IMR-90 (cell line): ENCODE data around the gene IFI35. TPM values are rescaled to one million over a fixed set of nuclear protein-coding genes. Genes with fewer than 3 reads are reported as not detected.
A peak's percentile ranks its signal among the peaks of the same experiment; 100 is the strongest.
"Not testable (repeated sequence)": the region's sequence is repeated elsewhere in the genome, so short reads cannot be mapped to it uniquely, and the experiment has no call there.

Experiments
- ATAC-seq: fragments of 200-7000 bp; cut with Tn5 transposase; 2 replicates; pipeline ENCODE4 v1.9.1; 2020; ENCODE audit warnings: low read depth, mild to moderate bottlenecking, moderate library complexity
- BruUV-seq: library from RNA; stranded (reverse); fragments of 400-500 nt; replicated peaks from 2 replicates; lab custom pipeline; 2021; lab: Mats Ljungman, UMichigan
- CTCF ChIA-PET: fragments of 300-600 bp; formaldehyde crosslinking; extraction: SDS; loops from one replicate; lab custom pipeline; 2021; ENCODE audit warnings: antibody characterized with exemption; lab: Yijun Ruan, JAX
- POLR2A ChIA-PET: fragments of 300-600 bp; sonication (Branson Sonifier 250); formaldehyde crosslinking; loops from one replicate; lab custom pipeline; 2022; ENCODE audit warnings: antibody characterized with exemption; ENCODE audit not compliant: unreplicated experiment; lab: Charles Lee
- DNase-seq: peaks from one replicate; pipeline ENCODE4 v3.0.0; 2013
- H2AFZ ChIP-seq: replicated peaks from 2 replicates; pipeline ENCODE3; 2013; ENCODE audit warnings: low read length, mild to moderate bottlenecking; ENCODE audit not compliant: poor library complexity
- H2AK5ac ChIP-seq: 2 replicates; pipeline ENCODE4 v1.6.1; 2013; ENCODE audit warnings: low read depth, low read length, inconsistent platforms
- H2AK9ac ChIP-seq: replicated peaks from 2 replicates; pipeline ENCODE3; 2013; ENCODE audit warnings: mild to moderate bottlenecking, low read depth, low read length, moderate library complexity; ENCODE audit not compliant: poor library complexity
- H2BK120ac ChIP-seq: 2 replicates; pipeline ENCODE4 v1.6.1; 2013; ENCODE audit warnings: low read depth, low read length, inconsistent platforms
- H2BK15ac ChIP-seq: 3 replicates; pipeline ENCODE4 v1.6.1; 2013; ENCODE audit warnings: low read depth, low read length, inconsistent platforms
- H2BK20ac ChIP-seq: 2 replicates; pipeline ENCODE4 v1.6.1; 2013; ENCODE audit warnings: low read depth, mild to moderate bottlenecking, inconsistent platforms, low read length, moderate library complexity
- H2BK5ac ChIP-seq: 2 replicates; pipeline ENCODE4 v1.6.1; 2013; ENCODE audit warnings: mild to moderate bottlenecking, low read depth, low read length, inconsistent platforms; ENCODE audit not compliant: poor library complexity, severe bottlenecking
- H3K14ac ChIP-seq: replicated peaks from 2 replicates; pipeline ENCODE4 v1.6.1; 2013; ENCODE audit warnings: low read depth, low read length, inconsistent platforms
- H3K18ac ChIP-seq: 2 replicates; pipeline ENCODE4 v1.6.1; 2013; ENCODE audit warnings: low read depth, low read length, control low read depth
- H3K23ac ChIP-seq: 2 replicates; pipeline ENCODE4 v1.6.1; 2013; ENCODE audit warnings: low read depth, low read length, inconsistent platforms
- H3K27ac ChIP-seq: 2 replicates; pipeline ENCODE4 v1.5.1; 2013; ENCODE audit warnings: mild to moderate bottlenecking, control low read depth, low read length; ENCODE audit not compliant: insufficient read depth
- H3K27me3 ChIP-seq: 2 replicates; pipeline ENCODE4 v1.6.1; 2013; ENCODE audit warnings: low read length; ENCODE audit not compliant: control insufficient read depth, insufficient read depth
- H3K36me3 ChIP-seq: 2 replicates; pipeline ENCODE4 v1.6.1; 2013; ENCODE audit warnings: low read length, mixed read lengths; ENCODE audit not compliant: control insufficient read depth, insufficient read depth
- H3K4ac ChIP-seq: 2 replicates; pipeline ENCODE4 v1.6.1; 2013; ENCODE audit warnings: low read depth, low read length, inconsistent platforms
- H3K4me1 ChIP-seq: 2 replicates; pipeline ENCODE4 v1.6.1; 2013; ENCODE audit warnings: low read length, mixed read lengths; ENCODE audit not compliant: control insufficient read depth, insufficient read depth
- H3K4me2 ChIP-seq: 2 replicates; pipeline ENCODE4 v1.6.1; 2013; ENCODE audit warnings: low read depth, mild to moderate bottlenecking, control low read depth, low read length, moderate library complexity
- H3K4me3 ChIP-seq: 2 replicates; pipeline ENCODE4 v1.5.1; 2013; ENCODE audit warnings: low read depth, mild to moderate bottlenecking, control low read depth, low read length, moderate library complexity; ENCODE audit not compliant: insufficient read depth
- H3K56ac ChIP-seq: 2 replicates; pipeline ENCODE4 v1.6.1; 2013; ENCODE audit warnings: low read length, inconsistent platforms; ENCODE audit not compliant: insufficient read depth; ENCODE audit errors: extremely low read depth
- H3K79me1 ChIP-seq, 2 experiments: 2 replicates each; pipeline ENCODE4 v1.6.1; 2013; ENCODE audit warnings: low read length in 2 of 2, inconsistent platforms in 1 of 2, low read depth in 1 of 2
- H3K9ac ChIP-seq: 2 replicates; pipeline ENCODE4 v1.6.1; 2013; ENCODE audit warnings: low read depth, low read length, control low read depth
- H3K9me1 ChIP-seq: 2 replicates; pipeline ENCODE4 v1.6.1; 2013; ENCODE audit warnings: low read length, inconsistent platforms; ENCODE audit not compliant: insufficient read depth
- H3K9me3 ChIP-seq: 2 replicates; pipeline ENCODE4 v1.6.1; 2013; ENCODE audit warnings: low read length; ENCODE audit not compliant: control insufficient read depth, insufficient read depth
- H4K20me1 ChIP-seq: 2 replicates; pipeline ENCODE4 v1.6.1; 2013; ENCODE audit warnings: low read length, inconsistent platforms; ENCODE audit not compliant: insufficient read depth
- H4K5ac ChIP-seq: 2 replicates; pipeline ENCODE4 v1.6.1; 2013; ENCODE audit warnings: mild to moderate bottlenecking, low read depth, low read length, control low read depth
- H4K8ac ChIP-seq, 2 experiments: 2 replicates each; pipeline ENCODE4 v1.6.1; 2013; ENCODE audit warnings: low read depth in 2 of 2, low read length in 2 of 2, control low read depth in 1 of 2, inconsistent platforms in 1 of 2
- H4K91ac ChIP-seq: 2 replicates; pipeline ENCODE4 v1.6.1; 2013; ENCODE audit warnings: low read depth, low read length, inconsistent platforms; ENCODE audit not compliant: insufficient read depth
- POLR2A ChIP-seq: IDR thresholded peaks from 2 replicates; pipeline ENCODE4 v1.6.1; 2012; ENCODE audit warnings: mild to moderate bottlenecking, low read depth, low read length
- WGBS, 2 experiments: methylation state at CpG; one replicate each; pipeline versions ENCODE4 v1.1.5 to v1.1.7; 2013; ENCODE audit warnings: missing lambda C conversion rate in 2 of 2; ENCODE audit not compliant: insufficient read length in 1 of 2; ENCODE audit errors: extremely low coverage in 2 of 2; 5-methylcytosine and 5-hydroxymethylcytosine counted together
- dilution Hi-C: fragments of 300-500 bp; cut with HindIII; formaldehyde crosslinking; loops from one replicate; pipeline ENCODE4 v1.14.3; 2018; ENCODE audit warnings: low sequenced_read_pairs; ENCODE audit not compliant: unreplicated experiment
- in situ Hi-C: fragments of 300-500 bp; cut with MboI; formaldehyde crosslinking; loops from 3 replicates; pipeline ENCODE4 v1.14.3; 2019; ENCODE audit warnings: low sequenced_read_pairs, inconsistent platforms, mixed read lengths
- intact Hi-C: fragments of 100-400 bp; cut with micrococcal nuclease; formaldehyde crosslinking; loops from 2 replicates; pipeline ENCODE4 v1.10.0; 2022
- polyA plus RNA-seq, 3 experiments: library from polyadenylated mRNA; depleted of rRNA; stranded (reverse); fragments of >200 nt; gene quantifications; 2 replicates each; pipeline ENCODE4 v1.2.3, GENCODE V29; 2012; ENCODE audit warnings: low replicate concordance in 1 of 3
- total RNA-seq: library from RNA; depleted of rRNA; stranded (reverse); fragments of >200 nt; gene quantifications from 2 replicates; pipeline ENCODE4 v1.2.3, GENCODE V29; 2012

IFI35 gene
- total and polyA plus RNA-seq, 2 of the 4 experiments (the other 2 are of a cell fraction), result 15.8 to 17.0 TPM

- TF ChIP-seq POLR2A, result no peak
These were observed 7.5 kb upstream of the IFI35 start (continued) for GRCh38 chr17:42999003-42999525.

- dilution Hi-C loops, H3K18ac ChIP-seq, ATAC-seq, H3K14ac ChIP-seq, H3K4ac ChIP-seq, H4K5ac ChIP-seq, CTCF ChIA-PET, intact Hi-C loops, H2BK15ac ChIP-seq, H4K91ac ChIP-seq, H3K4me2 ChIP-seq, H2AK5ac ChIP-seq, H2BK5ac ChIP-seq, H2BK120ac ChIP-seq, H3K9me3 ChIP-seq, H3K56ac ChIP-seq, H3K9me1 ChIP-seq, BruUV-seq, DNase-seq, H4K8ac ChIP-seq, H3K27ac ChIP-seq, H3K4me3 ChIP-seq, H3K4me1 ChIP-seq, H3K23ac ChIP-seq, H2AFZ ChIP-seq, H2BK20ac ChIP-seq, H3K27me3 ChIP-seq, H2AK9ac ChIP-seq, H3K9ac ChIP-seq, in situ Hi-C loops: not testable (repeated sequence)
- H3K79me1 ChIP-seq, result peaks cover 12 to 53% of the 10 kb centered on the region in 2 experiments; a peak in 3 of 4 replicates
- POLR2A ChIA-PET, result interaction anchor here (0.6 to 0.7 kb wide), 2 partner anchors 167 to 429 kb away, joined by 3 read pairs; no protein-coding TSS in a partner anchor
- H4K20me1 ChIP-seq, result peaks cover 37% of the 10 kb centered on the region
- H3K36me3 ChIP-seq, result peaks cover 37% of the 10 kb centered on the region
- WGBS, 2 experiments, result 97% methylated on average over 7 of the region's 13 CpGs; no CpG with 5 or more reads in 1 of the 2 experiments
- TF ChIP-seq POLR2A, result 0 out of 2 replicates have a peak, but pooled peaks have one; percentile 2
These were observed 5.7 kb upstream of the IFI35 start for GRCh38 chr17:43000894-43001293.
